Measurements from ENCODE around the gene SORCS2. TPM values are rescaled to one million over a fixed set of nuclear protein-coding genes. Genes with fewer than 3 reads are reported as not detected.

Gene SORCS2
- total RNA-seq, 1 donor from 2014 or later, result 4.9 TPM

- DNase-seq (ENCODE audit: low spot score in 2 of 2) (no peak), FAIRE-seq (no peak)
These were observed 149.3 kb downstream of the SORCS2 start for GRCh38 chr4:7341491-7342222.

- FAIRE-seq (no peak), DNase-seq (ENCODE audit: low spot score in 2 of 2) (no peak)
These were observed 150.1 kb downstream of the SORCS2 start for GRCh38 chr4:7342223-7343080.

- FAIRE-seq, result no peak
- no peak for DNase-seq (ENCODE audit: low spot score in 2 of 2)
These were observed 150.8 kb downstream of the SORCS2 start for GRCh38 chr4:7343081-7343655.

GRCh38 chr4:7343950-7344349 lies 151.6 kb downstream of the SORCS2 start:
- DNase-seq (ENCODE audit: low spot score in 2 of 2) (no peak), FAIRE-seq (no peak)

- FAIRE-seq (no peak), DNase-seq (ENCODE audit: low spot score in 2 of 2) (no peak)
These were observed 152.4 kb downstream of the SORCS2 start for GRCh38 chr4:7344636-7345155.

GRCh38 chr4:7347981-7348380 lies 155.6 kb downstream of the SORCS2 start:
- FAIRE-seq (no peak), DNase-seq (ENCODE audit: low spot score in 2 of 2) (no peak)

- FAIRE-seq (no peak), DNase-seq (ENCODE audit: low spot score in 2 of 2) (no peak)
These were observed 156.9 kb downstream of the SORCS2 start for GRCh38 chr4:7348946-7349900.

GRCh38 chr4:7350396-7350795 lies 158.1 kb downstream of the SORCS2 start:
- FAIRE-seq (no peak), DNase-seq (ENCODE audit: low spot score in 2 of 2) (no peak)

GRCh38 chr4:7351014-7351413 lies 158.7 kb downstream of the SORCS2 start:
- FAIRE-seq (no peak), DNase-seq (ENCODE audit: low spot score in 2 of 2) (peak; percentile 53 to 59)

- FAIRE-seq (no peak), DNase-seq (ENCODE audit: low spot score in 2 of 2) (no peak)
These were observed 160.1 kb downstream of the SORCS2 start for GRCh38 chr4:7352486-7352885.

- DNase-seq (ENCODE audit: low spot score in 2 of 2) (no peak), FAIRE-seq (no peak)
These were observed 160.9 kb downstream of the SORCS2 start for GRCh38 chr4:7353046-7353790.

GRCh38 chr4:7353846-7354610 lies 161.7 kb downstream of the SORCS2 start:
- FAIRE-seq (no peak), DNase-seq (ENCODE audit: low spot score in 2 of 2) (no peak)

- no peak for DNase-seq (ENCODE audit: low spot score in 2 of 2)
- no peak for FAIRE-seq
These were observed 162.6 kb downstream of the SORCS2 start for GRCh38 chr4:7354927-7355326.

GRCh38 chr4:7355795-7356194 lies 163.5 kb downstream of the SORCS2 start:
- DNase-seq (ENCODE audit: low spot score in 2 of 2) (no peak), FAIRE-seq (no peak)

GRCh38 chr4:7356667-7357310 lies 164.5 kb downstream of the SORCS2 start:
- DNase-seq (ENCODE audit: low spot score in 2 of 2), result no peak
- FAIRE-seq, result no peak

GRCh38 chr4:7357323-7357722 lies 165.0 kb downstream of the SORCS2 start:
- no peak for FAIRE-seq
- no peak for DNase-seq (ENCODE audit: low spot score in 2 of 2)

GRCh38 chr4:7358100-7358735 lies 165.9 kb downstream of the SORCS2 start:
- DNase-seq (ENCODE audit: low spot score in 2 of 2) (no peak), FAIRE-seq (no peak)
